B cell (primary cell): Measurements from ENCODE around the gene SCO2. TPM values are rescaled to one million over a fixed set of nuclear protein-coding genes. Genes with fewer than 3 reads are reported as not detected.
A peak's percentile ranks its signal among the peaks of the same experiment; 100 is the strongest.

Source experiments
- ATAC-seq: fragments of 200-7000 bp; cut with Tn5 transposase; one replicate; pipeline ENCODE4 v1.10.0; 2021; ENCODE audit warnings: low read depth, mild to moderate bottlenecking, moderate number of reproducible peaks, moderate library complexity
- CTCF ChIA-PET: fragments of 350-600 bp; sonication (Branson Sonifier 250); formaldehyde crosslinking; loops from one replicate; lab custom pipeline; 2021; ENCODE audit warnings: antibody characterized with exemption, inconsistent platforms; lab: Charles Lee
- POLR2A ChIA-PET: fragments of 350-600 bp; sonication (Branson Sonifier 250); formaldehyde crosslinking; loops from one replicate; lab custom pipeline; 2021; ENCODE audit warnings: antibody characterized with exemption; lab: Charles Lee
- DNase-seq: peaks from one replicate; pipeline ENCODE4 v3.0.0; 2013
- H2AFZ ChIP-seq: 2 replicates; pipeline ENCODE4 v1.6.1; 2012; ENCODE audit warnings: mild to moderate bottlenecking, low read depth, low read length; ENCODE audit not compliant: insufficient read depth, poor library complexity, severe bottlenecking
- H3K27ac ChIP-seq, 2 donors: 1 replicate in 1 of 2; 2 replicates in 1 of 2; pipeline ENCODE4 v1.5.1; 2012 to 2013; ENCODE audit warnings: low read length in 2 of 2, mild to moderate bottlenecking in 2 of 2, moderate library complexity in 1 of 2
- H3K27me3 ChIP-seq, 4 experiments: fragments of 200-600 bp in 1 of 4; sonication (generic) in 1 of 4; replicated peaks in 1 of 4; 1 replicate in 2 of 4; 2 replicates in 2 of 4; pipeline versions ENCODE4 v1.6.1 to v1.7.0; 2013 to 2016; ENCODE audit warnings: low read length in 3 of 4, mild to moderate bottlenecking in 2 of 4, mixed read lengths in 1 of 4, moderate library complexity in 1 of 4; ENCODE audit not compliant: insufficient read depth in 4 of 4, control insufficient read depth in 3 of 4; ENCODE audit errors: control extremely low read depth in 1 of 4
- H3K36me3 ChIP-seq, 2 experiments: replicated peaks in 1 of 2; 1 replicate in 1 of 2; 2 replicates in 1 of 2; pipeline versions ENCODE4 v1.6.1 to v1.7.1; 2013; ENCODE audit warnings: low read length in 1 of 2; ENCODE audit not compliant: insufficient read depth in 2 of 2, control insufficient read depth in 1 of 2; ENCODE audit errors: control extremely low read depth in 1 of 2, extremely low read depth in 1 of 2
- H3K4me1 ChIP-seq, 2 donors: fragments of 200-600 bp in 1 of 2; sonication (generic) in 1 of 2; 1 replicate in 1 of 2; 2 replicates in 1 of 2; pipeline versions ENCODE4 v1.5.1 to v1.6.1; 2013 to 2017; ENCODE audit warnings: low read length in 2 of 2; ENCODE audit not compliant: control insufficient read depth in 2 of 2, insufficient read depth in 2 of 2
- H3K4me2 ChIP-seq: replicated peaks from 2 replicates; pipeline ENCODE3; 2012; ENCODE audit warnings: mild to moderate bottlenecking, low read depth, low read length; ENCODE audit not compliant: poor library complexity, severe bottlenecking
- H3K4me3 ChIP-seq, 5 experiments: fragments of 200-600 bp in 1 of 5; sonication (generic) in 1 of 5; 1 replicate in 3 of 5; 2 replicates in 2 of 5; pipeline versions ENCODE4 v1.5.1 to v1.7.0; 2011 to 2016; ENCODE audit warnings: low read length in 4 of 5, mild to moderate bottlenecking in 4 of 5, low read depth in 2 of 5, control low read depth in 1 of 5, moderate library complexity in 1 of 5; ENCODE audit not compliant: insufficient read depth in 1 of 5; ENCODE audit errors: control extremely low read depth in 1 of 5, extremely low read depth in 1 of 5
- H3K79me2 ChIP-seq: fragments of 200-600 bp; sonication (generic); one replicate; pipeline ENCODE4 v1.6.0; 2016; ENCODE audit warnings: low read length; ENCODE audit not compliant: control insufficient read depth, insufficient read depth
- H3K9ac ChIP-seq: fragments of 200-600 bp; sonication (generic); 2 replicates; pipeline ENCODE4 v1.6.1; 2017; ENCODE audit warnings: mild to moderate bottlenecking, low read length, moderate library complexity
- H3K9me3 ChIP-seq, 3 donors: one replicate each; pipeline versions ENCODE4 v1.6.1 to v1.7.1; 2013; ENCODE audit warnings: low read length in 2 of 3; ENCODE audit not compliant: control insufficient read depth in 2 of 3, insufficient read depth in 1 of 3; ENCODE audit errors: control extremely low read depth in 1 of 3
- H4K20me1 ChIP-seq: 2 replicates; pipeline ENCODE4 v1.6.0; 2012; ENCODE audit warnings: mild to moderate bottlenecking, low read length; ENCODE audit not compliant: insufficient read depth, control insufficient read depth, poor library complexity, severe bottlenecking
- H3K27ac Mint-ChIP-seq: one replicate; pipeline ENCODE4 v1.8.0; 2021; ENCODE audit warnings: mixed read lengths
- H3K27me3 Mint-ChIP-seq: one replicate; pipeline ENCODE4 v1.8.0; 2021; ENCODE audit warnings: mixed read lengths
- H3K4me1 Mint-ChIP-seq: one replicate; pipeline ENCODE4 v1.8.0; 2021; ENCODE audit warnings: mixed read lengths
- H3K4me3 Mint-ChIP-seq: one replicate; pipeline ENCODE4 v1.8.0; 2021; ENCODE audit warnings: mixed read lengths
- H3K9me3 Mint-ChIP-seq: one replicate; pipeline ENCODE4 v1.8.0; 2022; ENCODE audit warnings: mixed read lengths; ENCODE audit not compliant: insufficient read depth
- CTCF ChIP-seq: fragments of 200-600 bp; IDR thresholded peaks from one replicate; pipeline ENCODE4 v1.8.0; 2022; ENCODE audit warnings: antibody characterized with exemption, mild to moderate bottlenecking
- EZH2 ChIP-seq: IDR thresholded peaks from 2 replicates; pipeline ENCODE4 v1.6.1; 2012; ENCODE audit warnings: borderline replicate concordance, low read depth, mild to moderate bottlenecking, moderate library complexity, low read length; ENCODE audit not compliant: insufficient read depth, poor library complexity, severe bottlenecking
- WGBS: methylation state at CpG from one replicate; pipeline ENCODE4 v1.1.5; 2013; ENCODE audit warnings: missing lambda C conversion rate; ENCODE audit not compliant: insufficient coverage; 5-methylcytosine and 5-hydroxymethylcytosine counted together
- intact Hi-C: fragments of 100-400 bp; cut with micrococcal nuclease; formaldehyde crosslinking; loops from one replicate; pipeline ENCODE4 v1.10.0; 2022
- polyA plus RNA-seq: library from polyadenylated mRNA; depleted of rRNA; stranded (reverse); fragments of >200 nt; gene quantifications from 2 replicates; pipeline ENCODE4 v1.2.3, GENCODE V29; 2012
- total RNA-seq, 2 donors: library from RNA; stranded (reverse); fragments of 120-200 nt in 1 of 2; gene quantifications; 1 replicate in 1 of 2; 2 replicates in 1 of 2; pipeline versions ENCODE4 v1.2.3 to v1.2.4, GENCODE V29; 2013 to 2022

The SCO2 gene
- total and polyA plus RNA-seq, 2 donors (not counting 1 experiment from before 2014, with no cell fraction given) = 1.1 to 14.2 TPM

- Mint-ChIP-seq H3K27ac (no peak overlapping the region), H3K27me3 (peaks cover 4% of the 10 kb centered on the region), H3K4me1 (peaks cover 19% of the 10 kb centered on the region), H3K4me3 (peak overlapping the region; percentile 81), H3K9me3 (no peaks in the 10 kb centered on the region)
- intact Hi-C loops = loop anchor here (10.0 kb wide), 1 partner anchor 545 kb away; no protein-coding TSS in a partner anchor
- peaks cover 12% of the 10 kb centered on the region for H3K79me2 ChIP-seq
- ATAC-seq (no peak), DNase-seq (no peak)
- ChIA-PET POLR2A (interaction anchor here (1.1 to 1.8 kb wide), 2 partner anchors 9 to 30 kb away, joined by 3 to 8 read pairs; no protein-coding TSS in a partner anchor), CTCF (interaction anchor here (0.9 to 1.5 kb wide), 4 partner anchors 9 to 141 kb away, joined by 4 to 7 read pairs (median 5); no protein-coding TSS in a partner anchor)
- H3K4me2 ChIP-seq = no peak overlapping the region
- WGBS = 53% methylated on average over 4 of the region's 11 CpGs
- no peak overlapping the region for H2AFZ ChIP-seq
- H4K20me1 ChIP-seq = peaks cover 5% of the 10 kb centered on the region
- no peak overlapping the region for H3K27ac ChIP-seq
- no peak for TF ChIP-seq CTCF
- no peak for TF ChIP-seq EZH2
- H3K4me3 ChIP-seq = no peak overlapping the region
- no peaks in the 10 kb centered on the region for H3K36me3 ChIP-seq
- H3K27me3 ChIP-seq = peaks cover 0 to 26% (median 7%) of the 10 kb centered on the region in 4 experiments
- H3K4me1 ChIP-seq = peaks cover 21 to 39% of the 10 kb centered on the region in 2 donors
- no peak overlapping the region for H3K9ac ChIP-seq
- H3K9me3 ChIP-seq = peaks cover 0 to 3% (median 0%) of the 10 kb centered on the region in 3 donors
Observed at GRCh38 chr22:50479721-50480120, 45.7 kb downstream of the SCO2 start.

- Histone ChIP-seq H3K9me3 (peaks cover 0 to 3% (median 0%) of the 10 kb centered on the region in 3 donors), H3K36me3 (no peaks in the 10 kb centered on the region), H3K4me2 (no peak overlapping the region), H3K27me3 (peaks cover 0 to 16% (median 7%) of the 10 kb centered on the region in 4 experiments), H3K79me2 (peaks cover 26% of the 10 kb centered on the region), H4K20me1 (peaks cover 18% of the 10 kb centered on the region), H3K4me3 (no peak overlapping the region), H2AFZ (no peak overlapping the region), H3K27ac (no peak overlapping the region), H3K4me1 (peaks cover 26 to 37% of the 10 kb centered on the region in 2 donors), H3K9ac (no peak overlapping the region)
- no peak for ATAC-seq
- no peaks in the 10 kb centered on the region for H3K9me3 Mint-ChIP-seq
- DNase-seq = no peak
- no peak for TF ChIP-seq EZH2
- TF ChIP-seq CTCF = no peak
- peak overlapping the region; percentile 10 for H3K4me3 Mint-ChIP-seq
- intact Hi-C loops = loop anchor here (10.0 kb wide), 1 partner anchor 543 kb away; no protein-coding TSS in a partner anchor
- peaks cover 4% of the 10 kb centered on the region for H3K27me3 Mint-ChIP-seq
- ChIA-PET CTCF (interaction anchor here (3.5 kb wide), 1 partner anchor 20 kb away, joined by 12 read pairs; no protein-coding TSS in a partner anchor), POLR2A (interaction anchor here (0.6 to 1.1 kb wide), 2 partner anchors 8 to 26 kb away, joined by 3 to 4 read pairs; no protein-coding TSS in a partner anchor)
- 93% methylated on average over 11 of the region's 12 CpGs for WGBS
- H3K4me1 Mint-ChIP-seq = peaks cover 26% of the 10 kb centered on the region
- no peak overlapping the region for H3K27ac Mint-ChIP-seq
Observed at GRCh38 chr22:50477923-50478322, 47.5 kb downstream of the SCO2 start.
